Right renal pelvis (tissue), 4 donors: Measurements from ENCODE around the gene AFDN. TPM values are rescaled to one million over a fixed set of nuclear protein-coding genes. Genes with fewer than 3 reads are reported as not detected.

Source experiments
- DNase-seq, 4 donors: peaks; one replicate each; pipeline ENCODE4 v3.0.0-alpha.2; 2013; ENCODE audit warnings: low read depth in 4 of 4, low spot score in 3 of 4, missing footprints in 1 of 4
- polyA plus RNA-seq, 4 donors: library from polyadenylated mRNA; unstranded; fragments of 120-200 nt; gene quantifications; one replicate each; pipeline ENCODE4 v1.2.1, GENCODE V29; 2013; ENCODE audit not compliant: insufficient read length in 4 of 4

Gene AFDN
- polyA plus RNA-seq, 4 donors: 162 to 199 (median 171) TPM

GRCh38 chr6:168013250-168013915 is 186.7 kb downstream of the AFDN start:
- DNase-seq: no peak

- no peak for DNase-seq
Observed at GRCh38 chr6:168014428-168014827, 187.7 kb downstream of the AFDN start.

GRCh38 chr6:168015009-168015408 is 188.3 kb downstream of the AFDN start:
- no peak for DNase-seq

- no peak for DNase-seq
Observed at GRCh38 chr6:168015482-168016175, 188.9 kb downstream of the AFDN start.

GRCh38 chr6:168016176-168016620 is 189.5 kb downstream of the AFDN start:
- DNase-seq: no peak

GRCh38 chr6:168016721-168017525 is 190.2 kb downstream of the AFDN start:
- no peak for DNase-seq

GRCh38 chr6:168017629-168018028 is 190.9 kb downstream of the AFDN start:
- DNase-seq: no peak

- DNase-seq: no peak
Observed at GRCh38 chr6:168018664-168019063, 192.0 kb downstream of the AFDN start.

- DNase-seq: no peak
Observed at GRCh38 chr6:168020242-168020641, 193.5 kb downstream of the AFDN start.

GRCh38 chr6:168021581-168021980 is 194.9 kb downstream of the AFDN start:
- no peak for DNase-seq

Other genes with a start within 250 kb of the AFDN start
- 1 to 10 TPM in 1 of 4 donors, under 1 TPM in 3; 0.35 to 1.1 (median 0.75) TPM for gene KIF25, start 170.8 kb downstream of the AFDN start, polyA plus RNA-seq